Brain microvascular endothelial cell (primary cell): ENCODE measurements around the gene USH2A.

Experiments
- DNase-seq: peaks from one replicate; pipeline ENCODE4 v3.0.0-alpha.2; 2020
- H3K27ac ChIP-seq: fragments of 250-450 bp; sonication (Bioruptor Pico); 2 replicates; pipeline ENCODE4 v1.5.1; 2020; ENCODE audit warnings: mild to moderate bottlenecking, moderate library complexity
- H3K27me3 ChIP-seq: fragments of 250-450 bp; sonication (Bioruptor Pico); replicated peaks from 2 replicates; pipeline ENCODE4 v1.5.1; 2020; ENCODE audit warnings: mild to moderate bottlenecking
- H3K36me3 ChIP-seq: fragments of 250-450 bp; sonication (Bioruptor Pico); replicated peaks from 2 replicates; pipeline ENCODE4 v1.5.1; 2020; ENCODE audit warnings: mild to moderate bottlenecking
- H3K4me3 ChIP-seq: 2 replicates; pipeline ENCODE4 v1.5.1; 2011; ENCODE audit warnings: low read depth, mild to moderate bottlenecking, control low read depth, low read length, moderate library complexity
- in situ Hi-C: cut with HindIII; loops from 2 replicates; pipeline ENCODE4 v1.10.0; 2017; ENCODE audit warnings: low sequenced_read_pairs, low pct_ligation_motif_present
- TF ChIP-seq, protein P1 (sequence below): IDR thresholded peaks from 2 replicates; pipeline ENCODE4 v1.5.1; 2011; ENCODE audit warnings: low read depth, mild to moderate bottlenecking, moderate library complexity, low read length, control low read depth, inconsistent platforms; ENCODE audit errors: missing control alignments

USH2A gene

DNA sequence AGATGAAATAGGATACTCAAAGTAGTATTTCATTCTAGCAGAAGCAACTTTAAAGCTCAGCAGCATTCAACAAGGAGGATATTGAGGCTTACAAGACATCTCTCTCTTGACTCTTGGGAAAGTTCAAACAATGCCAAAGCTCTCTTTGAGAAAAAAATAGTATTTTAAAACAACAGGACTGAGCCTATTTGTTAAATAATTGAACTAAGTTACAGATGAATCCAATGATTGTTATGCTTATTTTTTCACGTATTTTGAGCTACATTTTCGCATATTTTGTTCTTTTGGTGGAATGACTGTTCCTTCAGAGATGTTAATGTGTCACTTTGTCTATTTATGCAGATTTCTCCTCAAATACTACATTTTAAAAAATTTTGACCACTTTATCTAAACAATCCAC is 655.5 kb downstream of the USH2A start:
- DNase-seq: no peak
- H3K27me3 ChIP-seq: no peaks in the 10 kb centered on the region
- in situ Hi-C loops: no loop called here
- TF ChIP-seq, protein P1, sequence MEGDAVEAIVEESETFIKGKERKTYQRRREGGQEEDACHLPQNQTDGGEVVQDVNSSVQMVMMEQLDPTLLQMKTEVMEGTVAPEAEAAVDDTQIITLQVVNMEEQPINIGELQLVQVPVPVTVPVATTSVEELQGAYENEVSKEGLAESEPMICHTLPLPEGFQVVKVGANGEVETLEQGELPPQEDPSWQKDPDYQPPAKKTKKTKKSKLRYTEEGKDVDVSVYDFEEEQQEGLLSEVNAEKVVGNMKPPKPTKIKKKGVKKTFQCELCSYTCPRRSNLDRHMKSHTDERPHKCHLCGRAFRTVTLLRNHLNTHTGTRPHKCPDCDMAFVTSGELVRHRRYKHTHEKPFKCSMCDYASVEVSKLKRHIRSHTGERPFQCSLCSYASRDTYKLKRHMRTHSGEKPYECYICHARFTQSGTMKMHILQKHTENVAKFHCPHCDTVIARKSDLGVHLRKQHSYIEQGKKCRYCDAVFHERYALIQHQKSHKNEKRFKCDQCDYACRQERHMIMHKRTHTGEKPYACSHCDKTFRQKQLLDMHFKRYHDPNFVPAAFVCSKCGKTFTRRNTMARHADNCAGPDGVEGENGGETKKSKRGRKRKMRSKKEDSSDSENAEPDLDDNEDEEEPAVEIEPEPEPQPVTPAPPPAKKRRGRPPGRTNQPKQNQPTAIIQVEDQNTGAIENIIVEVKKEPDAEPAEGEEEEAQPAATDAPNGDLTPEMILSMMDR: no peak
- no peaks in the 10 kb centered on the region for H3K36me3 ChIP-seq
- no peak overlapping the region for H3K4me3 ChIP-seq
- no peak overlapping the region for H3K27ac ChIP-seq

DNA sequence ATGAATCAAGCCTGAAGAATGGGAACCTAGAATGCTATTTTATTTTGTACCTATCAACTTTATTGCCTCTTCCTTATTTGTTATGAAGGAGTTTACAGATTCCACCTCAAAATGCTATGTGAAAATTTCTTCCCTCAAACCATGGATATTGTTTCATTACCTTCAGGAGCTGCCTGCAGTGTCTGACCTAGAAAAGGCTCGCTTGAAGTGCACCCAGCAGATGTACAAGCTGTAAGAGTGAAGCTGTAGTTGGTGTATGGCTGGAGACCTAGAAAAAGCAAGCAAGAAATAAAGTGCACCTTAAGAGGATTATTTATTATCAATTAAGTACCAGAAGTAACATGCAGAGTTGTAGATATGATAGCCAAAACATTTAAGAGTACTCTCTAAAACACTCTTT is 656.7 kb downstream of the USH2A start:
- in situ Hi-C loops: no loop called here

DNA sequence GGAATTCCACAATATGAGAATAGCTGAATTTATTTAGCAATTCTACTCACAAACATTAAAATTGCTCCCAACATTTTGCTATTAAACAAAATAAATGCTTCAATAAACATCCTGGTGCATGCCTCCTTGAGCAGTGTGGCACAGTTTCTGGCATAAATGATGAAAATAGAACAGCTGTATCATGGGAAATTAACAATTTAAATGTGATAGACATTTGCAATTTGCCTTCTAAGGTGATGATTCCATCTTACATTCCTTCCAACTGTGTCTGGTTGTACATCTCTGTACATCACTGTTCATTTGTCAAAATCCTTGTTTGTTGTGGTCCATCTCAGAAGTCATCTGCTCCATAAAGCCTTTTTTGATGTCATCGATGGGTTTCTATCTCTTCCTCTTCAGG is 657.4 kb downstream of the USH2A start:
- TF ChIP-seq, protein P1: no peak
- in situ Hi-C loops: no loop called here

More for the DNA sequence above, 656.7 kb downstream of the USH2A start:
- Histone ChIP-seq H3K4me3 (no peak overlapping the region), H3K27me3 (no peaks in the 10 kb centered on the region), H3K27ac (no peak overlapping the region), H3K36me3 (no peaks in the 10 kb centered on the region)
- no peak for DNase-seq
- TF ChIP-seq, protein P1: no peak

DNA sequence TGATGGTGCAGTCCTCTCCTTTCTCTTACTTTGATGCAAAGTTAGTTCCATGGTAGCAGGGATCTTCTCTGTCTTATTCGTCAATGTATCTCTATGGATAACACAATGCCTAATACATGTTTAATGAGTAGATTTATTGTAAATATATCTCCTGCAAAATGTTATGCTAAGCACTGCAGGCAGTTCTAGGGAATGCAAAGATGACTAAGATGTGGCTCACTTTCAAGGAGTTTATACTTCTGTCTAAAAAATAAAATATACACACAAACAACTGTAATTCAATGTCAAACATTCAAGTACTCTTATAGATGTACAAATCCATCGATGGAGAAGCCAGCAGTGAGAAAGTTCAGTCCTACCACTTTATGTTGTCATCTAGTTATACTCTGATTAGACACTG is 661.8 kb downstream of the USH2A start:
- TF ChIP-seq, protein P1: no peak
- Histone ChIP-seq H3K4me3 (no peak overlapping the region), H3K27me3 (no peaks in the 10 kb centered on the region), H3K27ac (no peak overlapping the region), H3K36me3 (no peaks in the 10 kb centered on the region)
- in situ Hi-C loops: no loop called here
- no peak for DNase-seq

More for the DNA sequence above, 657.4 kb downstream of the USH2A start:
- H3K27me3 ChIP-seq: no peaks in the 10 kb centered on the region
- no peak overlapping the region for H3K4me3 ChIP-seq
- no peak overlapping the region for H3K27ac ChIP-seq
- H3K36me3 ChIP-seq: no peaks in the 10 kb centered on the region
- DNase-seq: no peak

DNA sequence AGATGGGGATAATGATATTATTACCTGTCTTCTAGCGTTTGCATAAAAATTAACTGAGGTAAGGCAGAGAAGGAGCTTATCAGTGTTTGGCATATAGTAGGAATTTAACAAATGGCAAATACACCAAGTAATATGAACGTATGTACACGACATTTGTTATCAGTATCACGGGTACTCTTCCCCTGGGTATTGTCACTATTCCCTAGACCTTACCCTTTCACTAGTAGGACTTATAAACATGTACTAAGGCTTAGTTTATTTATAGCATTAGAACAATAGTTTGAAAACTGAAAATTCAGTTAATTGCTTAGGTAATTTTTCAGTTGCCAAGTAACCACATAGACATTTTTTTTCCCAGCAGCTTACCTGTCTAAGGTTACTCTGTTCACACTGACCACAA is 669.1 kb downstream of the USH2A start:
- TF ChIP-seq, protein P1: no peak
- H3K4me3 ChIP-seq: no peak overlapping the region
- H3K27me3 ChIP-seq: no peaks in the 10 kb centered on the region
- in situ Hi-C loops: no loop called here
- DNase-seq: no peak
- no peak overlapping the region for H3K27ac ChIP-seq
- no peaks in the 10 kb centered on the region for H3K36me3 ChIP-seq

DNA sequence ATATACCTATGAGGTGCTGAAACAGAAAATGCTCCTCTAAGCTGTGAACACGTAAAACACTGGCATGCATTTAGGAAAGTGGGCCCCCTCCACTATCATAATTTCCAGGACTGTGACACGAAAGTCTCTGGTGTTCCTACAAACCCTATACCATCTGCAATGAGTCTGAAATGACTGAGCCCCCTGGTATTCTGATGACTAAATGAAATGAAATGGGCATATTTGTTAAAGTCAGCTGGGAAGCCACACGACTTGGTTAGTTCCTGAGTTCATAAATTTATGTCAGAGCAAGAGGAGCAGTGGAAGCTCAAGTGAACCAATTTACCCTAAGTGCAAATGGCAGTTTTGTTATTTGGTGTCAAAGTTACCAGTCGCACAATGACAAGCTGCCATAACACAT is 673.8 kb downstream of the USH2A start:
- no peak overlapping the region for H3K27ac ChIP-seq
- H3K27me3 ChIP-seq: no peaks in the 10 kb centered on the region

More for the DNA sequence above, 673.8 kb downstream of the USH2A start:
- Histone ChIP-seq H3K4me3 (no peak overlapping the region), H3K36me3 (no peaks in the 10 kb centered on the region)
- TF ChIP-seq, protein P1: no peak
- in situ Hi-C loops: no loop called here
- peak; percentile 33 for DNase-seq
